ENCODE data around the gene GRAMD1A.

Gene GRAMD1A

DNA sequence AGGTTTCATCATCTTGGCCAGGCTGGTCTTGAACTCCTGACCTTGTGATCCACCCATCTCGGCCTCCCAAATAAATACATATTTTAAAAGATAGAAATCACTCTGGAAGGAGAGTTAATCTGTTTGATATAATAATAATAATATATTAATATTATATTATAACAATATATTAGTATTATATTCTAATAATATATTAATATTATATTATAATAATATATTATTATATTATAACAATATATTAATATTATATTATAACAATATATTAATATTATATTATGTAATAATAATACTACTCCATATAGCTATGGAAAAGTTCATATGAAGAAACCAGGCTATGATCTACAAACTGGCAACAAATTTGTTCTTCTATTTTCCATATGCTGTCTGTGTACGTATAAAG is 58.2 kb downstream of the GRAMD1A start:
- in situ Hi-C loops (cut with MboI; ENCODE audit: low sequenced_read_pairs, unreplicated experiment) = no loop called here
- TF ChIP-seq, protein P1, sequence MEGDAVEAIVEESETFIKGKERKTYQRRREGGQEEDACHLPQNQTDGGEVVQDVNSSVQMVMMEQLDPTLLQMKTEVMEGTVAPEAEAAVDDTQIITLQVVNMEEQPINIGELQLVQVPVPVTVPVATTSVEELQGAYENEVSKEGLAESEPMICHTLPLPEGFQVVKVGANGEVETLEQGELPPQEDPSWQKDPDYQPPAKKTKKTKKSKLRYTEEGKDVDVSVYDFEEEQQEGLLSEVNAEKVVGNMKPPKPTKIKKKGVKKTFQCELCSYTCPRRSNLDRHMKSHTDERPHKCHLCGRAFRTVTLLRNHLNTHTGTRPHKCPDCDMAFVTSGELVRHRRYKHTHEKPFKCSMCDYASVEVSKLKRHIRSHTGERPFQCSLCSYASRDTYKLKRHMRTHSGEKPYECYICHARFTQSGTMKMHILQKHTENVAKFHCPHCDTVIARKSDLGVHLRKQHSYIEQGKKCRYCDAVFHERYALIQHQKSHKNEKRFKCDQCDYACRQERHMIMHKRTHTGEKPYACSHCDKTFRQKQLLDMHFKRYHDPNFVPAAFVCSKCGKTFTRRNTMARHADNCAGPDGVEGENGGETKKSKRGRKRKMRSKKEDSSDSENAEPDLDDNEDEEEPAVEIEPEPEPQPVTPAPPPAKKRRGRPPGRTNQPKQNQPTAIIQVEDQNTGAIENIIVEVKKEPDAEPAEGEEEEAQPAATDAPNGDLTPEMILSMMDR (IDR thresholded peaks at IDR 0.05; ENCODE audit: borderline replicate concordance, control extremely low read depth, extremely low read depth, insufficient read depth, missing control alignments) = no peak
- DNase-seq (ENCODE audit: low spot score) = no peak

DNA sequence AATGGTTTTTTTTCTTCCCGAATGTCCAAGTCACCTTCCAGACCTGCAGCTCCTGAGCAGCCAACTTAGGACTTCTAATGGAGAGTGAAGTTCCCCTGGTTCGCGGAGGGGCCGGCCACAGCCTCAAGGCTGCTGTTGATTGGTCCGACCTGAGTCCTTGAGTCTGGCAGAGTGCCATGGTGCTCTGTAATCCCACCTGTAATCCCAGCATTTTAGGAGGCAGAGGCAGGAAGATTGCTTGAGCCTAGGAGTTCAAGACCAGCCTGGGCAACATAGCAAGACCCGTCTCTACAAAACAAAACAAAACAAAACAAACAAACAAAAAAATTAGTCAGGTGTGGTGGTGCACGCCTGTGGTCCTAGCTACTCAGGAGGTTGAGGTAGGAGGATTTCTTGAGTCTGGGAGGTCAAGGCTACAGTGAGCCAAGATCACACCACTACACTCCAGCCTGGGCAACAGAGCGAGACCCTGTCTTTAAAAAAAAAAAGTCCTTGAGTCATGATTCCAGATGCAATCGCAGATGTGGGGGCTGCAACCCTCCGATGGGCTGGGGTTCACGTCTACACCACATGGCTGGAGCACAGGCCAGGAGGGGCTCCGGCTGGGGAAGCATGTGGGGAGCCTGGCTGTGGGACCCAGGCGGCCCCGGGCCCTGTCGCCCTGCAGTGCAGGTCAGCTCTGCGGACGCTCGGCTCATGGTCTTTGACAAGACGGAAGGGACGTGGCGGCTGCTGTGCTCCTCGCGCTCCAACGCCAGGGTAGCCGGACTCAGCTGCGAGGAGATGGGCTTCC is 59.1 kb downstream of the GRAMD1A start:
- in situ Hi-C loops (cut with MboI; ENCODE audit: low sequenced_read_pairs, unreplicated experiment) = no loop called here
- TF ChIP-seq, protein P1 (IDR thresholded peaks at IDR 0.05; ENCODE audit: borderline replicate concordance, control extremely low read depth, extremely low read depth, insufficient read depth, missing control alignments) = no peak
- DNase-seq (ENCODE audit: low spot score) = no peak

DNA sequence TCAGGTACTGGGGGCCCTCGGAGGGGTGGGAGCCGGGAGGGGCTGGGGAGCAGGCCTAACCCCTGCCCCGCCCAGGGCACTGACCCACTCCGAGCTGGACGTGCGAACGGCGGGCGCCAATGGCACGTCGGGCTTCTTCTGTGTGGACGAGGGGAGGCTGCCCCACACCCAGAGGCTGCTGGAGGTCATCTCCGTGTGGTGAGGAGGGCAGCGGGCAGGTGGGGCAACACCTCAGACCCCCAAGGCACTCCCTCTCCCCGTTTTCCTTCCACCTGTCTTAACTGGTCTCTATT is 59.6 kb downstream of the GRAMD1A start:
- no peak for DNase-seq (ENCODE audit: low spot score)
- TF ChIP-seq, protein P1 (IDR thresholded peaks at IDR 0.05; ENCODE audit: borderline replicate concordance, control extremely low read depth, extremely low read depth, insufficient read depth, missing control alignments) = no peak
- in situ Hi-C loops (cut with MboI; ENCODE audit: low sequenced_read_pairs, unreplicated experiment) = no loop called here

DNA sequence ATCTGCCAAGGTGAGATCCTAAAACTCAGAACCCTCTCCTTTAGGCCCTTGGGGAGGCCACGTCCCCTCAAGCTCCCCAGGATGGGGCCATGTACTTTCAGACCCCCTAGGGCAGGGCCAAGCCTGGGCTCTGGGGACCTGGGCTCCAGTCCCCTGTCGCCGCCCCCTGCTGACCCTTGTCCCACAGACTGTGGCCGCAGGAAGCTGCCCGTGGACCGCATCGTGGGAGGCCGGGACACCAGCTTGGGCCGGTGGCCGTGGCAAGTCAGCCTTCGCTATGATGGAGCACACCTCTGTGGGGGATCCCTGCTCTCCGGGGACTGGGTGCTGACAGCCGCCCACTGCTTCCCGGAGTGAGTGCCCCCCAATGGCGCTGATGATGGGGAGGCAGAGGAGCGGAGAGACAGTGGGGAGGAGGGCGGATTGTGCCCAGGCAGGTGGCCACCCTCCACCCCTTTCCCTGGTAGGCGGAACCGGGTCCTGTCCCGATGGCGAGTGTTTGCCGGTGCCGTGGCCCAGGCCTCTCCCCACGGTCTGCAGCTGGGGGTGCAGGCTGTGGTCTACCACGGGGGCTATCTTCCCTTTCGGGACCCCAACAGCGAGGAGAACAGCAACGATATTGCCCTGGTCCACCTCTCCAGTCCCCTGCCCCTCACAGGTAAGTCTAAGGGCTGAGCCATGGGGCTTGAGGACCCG is 60.2 kb downstream of the GRAMD1A start:
- TF ChIP-seq, protein P1 (IDR thresholded peaks at IDR 0.05; ENCODE audit: borderline replicate concordance, control extremely low read depth, extremely low read depth, insufficient read depth, missing control alignments) = no peak
- in situ Hi-C loops (cut with MboI; ENCODE audit: low sequenced_read_pairs, unreplicated experiment) = no loop called here
- no peak for DNase-seq (ENCODE audit: low spot score)

DNA sequence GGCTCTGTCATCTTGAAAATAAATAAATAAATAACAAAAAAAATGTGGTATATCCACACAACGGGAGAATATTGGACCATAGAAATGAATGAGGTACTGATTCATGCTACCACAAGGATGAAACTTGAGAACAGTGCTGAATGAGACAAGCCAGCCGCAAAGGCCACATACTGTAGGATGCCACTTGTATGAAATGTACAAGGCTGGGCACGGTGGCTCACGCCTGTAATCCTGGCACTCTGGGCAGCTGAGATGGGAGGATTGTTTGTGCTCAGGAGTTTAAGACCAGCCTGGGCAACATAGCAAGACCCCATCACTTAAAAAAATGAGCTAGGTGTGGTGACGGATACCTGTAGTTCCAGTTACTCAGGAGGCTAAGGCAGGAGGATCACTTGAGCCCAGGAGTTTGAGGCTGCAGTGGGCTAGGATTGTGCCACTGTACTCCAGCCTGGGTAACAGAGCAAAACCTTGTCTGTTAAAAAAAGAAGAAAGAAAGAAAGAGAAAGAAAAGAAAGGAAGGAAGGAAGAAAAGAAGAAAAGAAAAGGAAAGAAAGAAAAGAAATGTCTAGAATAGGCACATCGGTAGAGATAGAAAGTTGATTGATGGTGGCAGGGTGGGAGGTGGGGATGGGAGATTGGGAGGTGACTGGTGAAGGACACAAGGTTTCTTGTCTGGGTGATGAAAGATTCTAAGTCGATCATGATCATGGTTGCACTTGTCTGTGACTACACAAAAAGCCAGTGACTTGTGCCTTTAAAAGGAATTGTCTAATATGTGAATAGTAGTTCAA is 61.7 kb downstream of the GRAMD1A start:
- in situ Hi-C loops (cut with MboI; ENCODE audit: low sequenced_read_pairs, unreplicated experiment) = no loop called here
- TF ChIP-seq, protein P1 (IDR thresholded peaks at IDR 0.05; ENCODE audit: borderline replicate concordance, control extremely low read depth, extremely low read depth, insufficient read depth, missing control alignments) = no peak
- no peak for DNase-seq (ENCODE audit: low spot score)

DNA sequence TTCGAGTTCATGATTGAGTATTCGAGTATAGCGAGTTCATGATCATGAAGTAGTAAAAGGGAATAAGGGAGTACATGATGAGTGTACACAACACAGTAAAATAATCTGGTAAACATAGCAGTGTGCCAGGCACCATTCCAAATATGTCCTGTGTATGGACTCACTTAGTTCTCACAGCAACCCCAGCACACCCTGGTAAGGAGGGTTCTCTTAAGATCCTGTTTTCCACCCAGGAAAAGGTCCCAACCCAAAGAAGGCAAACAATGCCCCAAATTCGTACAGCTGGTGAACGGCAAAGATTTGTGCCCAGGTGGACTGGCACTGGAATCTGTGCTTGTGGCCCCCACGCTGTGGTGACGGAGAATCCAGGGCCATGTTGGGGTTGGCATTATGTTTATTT is 62.8 kb downstream of the GRAMD1A start:
- TF ChIP-seq, protein P1 (IDR thresholded peaks at IDR 0.05; ENCODE audit: borderline replicate concordance, control extremely low read depth, extremely low read depth, insufficient read depth, missing control alignments) = no peak
- in situ Hi-C loops (cut with MboI; ENCODE audit: low sequenced_read_pairs, unreplicated experiment) = no loop called here
- no peak for DNase-seq (ENCODE audit: low spot score)

Data from GM13976 (cell line).